Peyer's patch (tissue), 4 donors: ENCODE results near the gene ACOT9.

Experiments
- CTCF ChIP-seq, 6 experiments: fragments of 450-650 bp in 4 of 6; fragments of 200-600 bp in 2 of 6; sonication (generic) in 1 of 6; IDR thresholded peaks; one replicate each; pipeline ENCODE4 v1.5.1; 2017 to 2019; ENCODE audit warnings: antibody characterized with exemption in 6 of 6, mild to moderate bottlenecking in 3 of 6, moderate library complexity in 1 of 6
- POLR2A ChIP-seq, 2 donors: fragments of 450-650 bp; IDR thresholded peaks; one replicate each; pipeline ENCODE4 v1.5.1; 2017; ENCODE audit warnings: antibody characterized with exemption in 2 of 2, mild to moderate bottlenecking in 2 of 2, moderate library complexity in 2 of 2

- TF ChIP-seq CTCF (IDR thresholded peaks at IDR 0.05) (no peak), POLR2A (IDR thresholded peaks at IDR 0.05) (no peak)
Measured at GRCh38 chrX:23788946-23789345, 45.9 kb upstream of the ACOT9 start.
